ENCODE results near the gene MOB3B. TPM values are rescaled to one million over a fixed set of nuclear protein-coding genes. Genes with fewer than 3 reads are reported as not detected.

The MOB3B gene
- total and polyA plus RNA-seq, 10 of the 15 experiments (the other 5 are each of a cell fraction or from before 2014, with no cell fraction given), result 0.44 to 2.7 (median 0.91) TPM

- TF ChIP-seq CREB1 (IDR thresholded peaks at IDR 0.05; ENCODE audit: low read depth) (no peak), EED (IDR thresholded peaks at IDR 0.05; ENCODE audit: low read depth) (no peak)
Observed at GRCh38 chr9:27291292-27291691, 238.3 kb downstream of the MOB3B start (continued).

GRCh38 chr9:27282269-27282668 lies 247.3 kb downstream of the MOB3B start:
- Histone ChIP-seq H2AFZ (ENCODE audit: control insufficient read depth, low read depth, low read length) (no peak overlapping the region), H3K4me3 (no peak overlapping the region), H3K4me2 (ENCODE audit: control insufficient read depth, insufficient read depth) (no peak overlapping the region), H4K20me1 (ENCODE audit: control insufficient read depth, insufficient read depth) (no peaks in the 10 kb centered on the region), H3K9ac (ENCODE audit: control insufficient read depth, insufficient read depth, low read length) (no peak overlapping the region), H3K27ac (ENCODE audit: control insufficient read depth, insufficient read depth) (no peak overlapping the region), H3K27me3 (replicated peaks in 1 of 2; ENCODE audit: control insufficient read depth in 2 of 2, insufficient read depth in 2 of 2, low read length in 1 of 2) (no peaks in the 10 kb centered on the region; a peak in 2 of 4 replicates), H3K4me1 (ENCODE audit: control insufficient read depth, insufficient read depth, low read length) (no peaks in the 10 kb centered on the region), H3K79me2 (ENCODE audit: control insufficient read depth, insufficient read depth, low read length) (no peaks in the 10 kb centered on the region), H3K36me3 (ENCODE audit: control insufficient read depth in 2 of 2, insufficient read depth in 2 of 2, low read length in 1 of 2) (no peaks in the 10 kb centered on the region), H3K9me3 (replicated peaks; ENCODE audit: control insufficient read depth, insufficient read depth, low read length) (no peaks in the 10 kb centered on the region)
- in situ Hi-C loops (cut with MboI) (no loop called here), intact Hi-C loops (cut with micrococcal nuclease; ENCODE audit: unreplicated experiment) (no loop called here)
- WGBS (ENCODE audit: insufficient coverage, insufficient replicate concordance, low lambda C conversion rate, missing lambda C conversion rate), result 61% methylated on average over 7 of the region's 7 CpGs
- ATAC-seq (no peak), FAIRE-seq (no peak), DNase-seq (ENCODE audit: low read depth, low spot score) (no peak)
- ChIA-PET POLR2A (interaction anchor here (0.6 kb wide), 1 partner anchor 134 kb away, joined by 3 read pairs; no protein-coding TSS in a partner anchor), SMC1A (ENCODE audit: uncharacterized antibody, unreplicated experiment) (no interaction called here), CTCF (interaction anchor here (0.7 to 1.4 kb wide), 2 partner anchors 51 to 391 kb away, joined by 3 to 4 read pairs; no protein-coding TSS in a partner anchor), RAD21 (ENCODE audit: unreplicated experiment) (no interaction called here)
- no TSS peak for BruUV-seq (replicated peaks)
- TF ChIP-seq BHLHE40 (IDR thresholded peaks at IDR 0.05; ENCODE audit: borderline replicate concordance in 1 of 2, low read depth in 2 of 2, low read length in 1 of 2) (no peak), SMC3 (IDR thresholded peaks at IDR 0.05; ENCODE audit: borderline replicate concordance, low read length) (no peak), STAT1 (conservative IDR thresholded peaks at IDR 0.05) (no peak), TBL1XR1 (IDR thresholded peaks at IDR 0.05; ENCODE audit: low read depth, low read length) (no peak), ZNF207 (IDR thresholded peaks at IDR 0.05; ENCODE audit: borderline replicate concordance) (no peak), NR2C2 (IDR thresholded peaks at IDR 0.05; ENCODE audit: borderline replicate concordance, control insufficient read depth, insufficient read length, low read depth) (no peak), NFXL1 (IDR thresholded peaks at IDR 0.05; ENCODE audit: borderline replicate concordance) (no peak), EGR1 (IDR thresholded peaks at IDR 0.05; ENCODE audit: borderline replicate concordance in 1 of 2, low read depth in 2 of 2, low read length in 2 of 2) (no peak), BCL11A (IDR thresholded peaks at IDR 0.05; ENCODE audit: low read depth, low read length) (no peak), MYC (IDR thresholded peaks at IDR 0.05; ENCODE audit: insufficient read depth, insufficient read length, insufficient replicate concordance, low read length, severe bottlenecking) (no peak), NRF1 (conservative IDR thresholded peaks at IDR 0.05; ENCODE audit: low read depth, low read length) (no peak), MTA3 (IDR thresholded peaks at IDR 0.05; ENCODE audit: borderline replicate concordance, low read length) (no peak), ZNF592 (IDR thresholded peaks at IDR 0.05) (no peak), CHD4 (IDR thresholded peaks at IDR 0.05) (no peak), YY1 (IDR thresholded peaks at IDR 0.05; ENCODE audit: low read depth, low read length) (no peak), SUZ12 (IDR thresholded peaks at IDR 0.05; ENCODE audit: unreplicated experiment) (no peak)
- TF ChIP-seq, protein P1, sequence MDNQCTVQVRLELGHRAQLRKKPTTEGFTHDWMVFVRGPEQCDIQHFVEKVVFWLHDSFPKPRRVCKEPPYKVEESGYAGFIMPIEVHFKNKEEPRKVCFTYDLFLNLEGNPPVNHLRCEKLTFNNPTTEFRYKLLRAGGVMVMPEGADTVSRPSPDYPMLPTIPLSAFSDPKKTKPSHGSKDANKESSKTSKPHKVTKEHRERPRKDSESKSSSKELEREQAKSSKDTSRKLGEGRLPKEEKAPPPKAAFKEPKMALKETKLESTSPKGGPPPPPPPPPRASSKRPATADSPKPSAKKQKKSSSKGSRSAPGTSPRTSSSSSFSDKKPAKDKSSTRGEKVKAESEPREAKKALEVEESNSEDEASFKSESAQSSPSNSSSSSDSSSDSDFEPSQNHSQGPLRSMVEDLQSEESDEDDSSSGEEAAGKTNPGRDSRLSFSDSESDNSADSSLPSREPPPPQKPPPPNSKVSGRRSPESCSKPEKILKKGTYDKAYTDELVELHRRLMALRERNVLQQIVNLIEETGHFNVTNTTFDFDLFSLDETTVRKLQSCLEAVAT (IDR thresholded peaks at IDR 0.05), result no peak

All from GM12878 (cell line).